IMR-90 (cell line): ENCODE measurements around the gene PLEKHG5. TPM values are rescaled to one million over a fixed set of nuclear protein-coding genes. Genes with fewer than 3 reads are reported as not detected.
A peak's percentile ranks its signal among the peaks of the same experiment; 100 is the strongest.

Source experiments
- ATAC-seq: fragments of 200-7000 bp; cut with Tn5 transposase; 2 replicates; pipeline ENCODE4 v1.9.1; 2020; ENCODE audit warnings: low read depth, mild to moderate bottlenecking, moderate library complexity
- BruUV-seq: library from RNA; stranded (reverse); fragments of 400-500 nt; replicated peaks from 2 replicates; lab custom pipeline; 2021; lab: Mats Ljungman, UMichigan
- CTCF ChIA-PET: fragments of 300-600 bp; formaldehyde crosslinking; extraction: SDS; loops from one replicate; lab custom pipeline; 2021; ENCODE audit warnings: antibody characterized with exemption; lab: Yijun Ruan, JAX
- POLR2A ChIA-PET: fragments of 300-600 bp; sonication (Branson Sonifier 250); formaldehyde crosslinking; loops from one replicate; lab custom pipeline; 2022; ENCODE audit warnings: antibody characterized with exemption; ENCODE audit not compliant: unreplicated experiment; lab: Charles Lee
- DNase-seq: peaks from one replicate; pipeline ENCODE4 v3.0.0; 2013
- H2AFZ ChIP-seq: replicated peaks from 2 replicates; pipeline ENCODE3; 2013; ENCODE audit warnings: low read length, mild to moderate bottlenecking; ENCODE audit not compliant: poor library complexity
- H2AK5ac ChIP-seq: 2 replicates; pipeline ENCODE4 v1.6.1; 2013; ENCODE audit warnings: low read depth, low read length, inconsistent platforms
- H2AK9ac ChIP-seq: replicated peaks from 2 replicates; pipeline ENCODE3; 2013; ENCODE audit warnings: mild to moderate bottlenecking, low read depth, low read length, moderate library complexity; ENCODE audit not compliant: poor library complexity
- H2BK120ac ChIP-seq: 2 replicates; pipeline ENCODE4 v1.6.1; 2013; ENCODE audit warnings: low read depth, low read length, inconsistent platforms
- H2BK15ac ChIP-seq: 3 replicates; pipeline ENCODE4 v1.6.1; 2013; ENCODE audit warnings: low read depth, low read length, inconsistent platforms
- H2BK20ac ChIP-seq: 2 replicates; pipeline ENCODE4 v1.6.1; 2013; ENCODE audit warnings: low read depth, mild to moderate bottlenecking, inconsistent platforms, low read length, moderate library complexity
- H2BK5ac ChIP-seq: 2 replicates; pipeline ENCODE4 v1.6.1; 2013; ENCODE audit warnings: mild to moderate bottlenecking, low read depth, low read length, inconsistent platforms; ENCODE audit not compliant: poor library complexity, severe bottlenecking
- H3K14ac ChIP-seq: replicated peaks from 2 replicates; pipeline ENCODE4 v1.6.1; 2013; ENCODE audit warnings: low read depth, low read length, inconsistent platforms
- H3K18ac ChIP-seq: 2 replicates; pipeline ENCODE4 v1.6.1; 2013; ENCODE audit warnings: low read depth, low read length, control low read depth
- H3K23ac ChIP-seq: 2 replicates; pipeline ENCODE4 v1.6.1; 2013; ENCODE audit warnings: low read depth, low read length, inconsistent platforms
- H3K27ac ChIP-seq: 2 replicates; pipeline ENCODE4 v1.5.1; 2013; ENCODE audit warnings: mild to moderate bottlenecking, control low read depth, low read length; ENCODE audit not compliant: insufficient read depth
- H3K27me3 ChIP-seq: 2 replicates; pipeline ENCODE4 v1.6.1; 2013; ENCODE audit warnings: low read length; ENCODE audit not compliant: control insufficient read depth, insufficient read depth
- H3K36me3 ChIP-seq: 2 replicates; pipeline ENCODE4 v1.6.1; 2013; ENCODE audit warnings: low read length, mixed read lengths; ENCODE audit not compliant: control insufficient read depth, insufficient read depth
- H3K4ac ChIP-seq: 2 replicates; pipeline ENCODE4 v1.6.1; 2013; ENCODE audit warnings: low read depth, low read length, inconsistent platforms
- H3K4me1 ChIP-seq: 2 replicates; pipeline ENCODE4 v1.6.1; 2013; ENCODE audit warnings: low read length, mixed read lengths; ENCODE audit not compliant: control insufficient read depth, insufficient read depth
- H3K4me2 ChIP-seq: 2 replicates; pipeline ENCODE4 v1.6.1; 2013; ENCODE audit warnings: low read depth, mild to moderate bottlenecking, control low read depth, low read length, moderate library complexity
- H3K4me3 ChIP-seq: 2 replicates; pipeline ENCODE4 v1.5.1; 2013; ENCODE audit warnings: low read depth, mild to moderate bottlenecking, control low read depth, low read length, moderate library complexity; ENCODE audit not compliant: insufficient read depth
- H3K56ac ChIP-seq: 2 replicates; pipeline ENCODE4 v1.6.1; 2013; ENCODE audit warnings: low read length, inconsistent platforms; ENCODE audit not compliant: insufficient read depth; ENCODE audit errors: extremely low read depth
- H3K79me1 ChIP-seq, 2 experiments: 2 replicates each; pipeline ENCODE4 v1.6.1; 2013; ENCODE audit warnings: low read length in 2 of 2, inconsistent platforms in 1 of 2, low read depth in 1 of 2
- H3K9ac ChIP-seq: 2 replicates; pipeline ENCODE4 v1.6.1; 2013; ENCODE audit warnings: low read depth, low read length, control low read depth
- H3K9me1 ChIP-seq: 2 replicates; pipeline ENCODE4 v1.6.1; 2013; ENCODE audit warnings: low read length, inconsistent platforms; ENCODE audit not compliant: insufficient read depth
- H3K9me3 ChIP-seq: 2 replicates; pipeline ENCODE4 v1.6.1; 2013; ENCODE audit warnings: low read length; ENCODE audit not compliant: control insufficient read depth, insufficient read depth
- H4K20me1 ChIP-seq: 2 replicates; pipeline ENCODE4 v1.6.1; 2013; ENCODE audit warnings: low read length, inconsistent platforms; ENCODE audit not compliant: insufficient read depth
- H4K5ac ChIP-seq: 2 replicates; pipeline ENCODE4 v1.6.1; 2013; ENCODE audit warnings: mild to moderate bottlenecking, low read depth, low read length, control low read depth
- H4K8ac ChIP-seq, 2 experiments: 2 replicates each; pipeline ENCODE4 v1.6.1; 2013; ENCODE audit warnings: low read depth in 2 of 2, low read length in 2 of 2, control low read depth in 1 of 2, inconsistent platforms in 1 of 2
- H4K91ac ChIP-seq: 2 replicates; pipeline ENCODE4 v1.6.1; 2013; ENCODE audit warnings: low read depth, low read length, inconsistent platforms; ENCODE audit not compliant: insufficient read depth
- CEBPB ChIP-seq: IDR thresholded peaks from 2 replicates; pipeline ENCODE4 v1.6.1; 2012; ENCODE audit warnings: low read depth, low read length, improper control_type of control experiment
- ELK1 ChIP-seq: fragments of 150-350 bp; IDR thresholded peaks from 2 replicates; pipeline ENCODE4 v1.6.1; 2016; ENCODE audit warnings: low read depth, mild to moderate bottlenecking, low read length, moderate library complexity, borderline replicate concordance
- FOS ChIP-seq: fragments of 150-350 bp; IDR thresholded peaks from 2 replicates; pipeline ENCODE4 v1.6.1; 2016; ENCODE audit warnings: low read depth, low read length
- POLR2A ChIP-seq: IDR thresholded peaks from 2 replicates; pipeline ENCODE4 v1.6.1; 2012; ENCODE audit warnings: mild to moderate bottlenecking, low read depth, low read length
- RAD21 ChIP-seq: IDR thresholded peaks from 2 replicates; pipeline ENCODE4 v1.6.1; 2012; ENCODE audit warnings: low read length, improper control_type of control experiment
- RCOR1 ChIP-seq: IDR thresholded peaks from 2 replicates; pipeline ENCODE4 v1.6.1; 2012; ENCODE audit warnings: mild to moderate bottlenecking, low read length, improper control_type of control experiment; ENCODE audit not compliant: insufficient replicate concordance
- SMC3 ChIP-seq: fragments of 150-350 bp; IDR thresholded peaks from 2 replicates; pipeline ENCODE4 v1.6.1; 2016; ENCODE audit warnings: low read depth, mild to moderate bottlenecking, antibody characterized with exemption, low read length, moderate library complexity
- WGBS, 2 experiments: methylation state at CpG; one replicate each; pipeline versions ENCODE4 v1.1.5 to v1.1.7; 2013; ENCODE audit warnings: missing lambda C conversion rate in 2 of 2; ENCODE audit not compliant: insufficient read length in 1 of 2; ENCODE audit errors: extremely low coverage in 2 of 2; 5-methylcytosine and 5-hydroxymethylcytosine counted together
- dilution Hi-C: fragments of 300-500 bp; cut with HindIII; formaldehyde crosslinking; loops from one replicate; pipeline ENCODE4 v1.14.3; 2018; ENCODE audit warnings: low sequenced_read_pairs; ENCODE audit not compliant: unreplicated experiment
- in situ Hi-C: fragments of 300-500 bp; cut with MboI; formaldehyde crosslinking; loops from 3 replicates; pipeline ENCODE4 v1.14.3; 2019; ENCODE audit warnings: low sequenced_read_pairs, inconsistent platforms, mixed read lengths
- intact Hi-C: fragments of 100-400 bp; cut with micrococcal nuclease; formaldehyde crosslinking; loops from 2 replicates; pipeline ENCODE4 v1.10.0; 2022
- polyA plus RNA-seq, 3 experiments: library from polyadenylated mRNA; depleted of rRNA; stranded (reverse); fragments of >200 nt; gene quantifications; 2 replicates each; pipeline ENCODE4 v1.2.3, GENCODE V29; 2012; ENCODE audit warnings: low replicate concordance in 1 of 3
- total RNA-seq: library from RNA; depleted of rRNA; stranded (reverse); fragments of >200 nt; gene quantifications from 2 replicates; pipeline ENCODE4 v1.2.3, GENCODE V29; 2012

Gene PLEKHG5
- total and polyA plus RNA-seq, 2 of the 4 experiments (the other 2 are of a cell fraction) = 4.8 to 11.6 TPM

- Histone ChIP-seq H3K27ac (no peak overlapping the region), H3K18ac (no peak overlapping the region), H2AFZ (peak overlapping the region; percentile 43), H3K9me3 (no peaks in the 10 kb centered on the region), H3K4ac (no peak overlapping the region), H2BK5ac (no peak overlapping the region), H3K36me3 (no peaks in the 10 kb centered on the region), H3K27me3 (peaks cover 7% of the 10 kb centered on the region), H3K4me3 (no peak overlapping the region), H3K56ac (no peak overlapping the region), H2AK5ac (no peak overlapping the region; the same call in 1 of the 2 replicates), H2BK15ac (no peak overlapping the region), H3K9me1 (no peaks in the 10 kb centered on the region), H2BK120ac (no peak overlapping the region), H2BK20ac (no peak overlapping the region), H4K91ac (no peak overlapping the region; the same call in 1 of the 2 replicates), H2AK9ac (no peak overlapping the region), H4K8ac (no peak overlapping the region), H4K5ac (no peak overlapping the region), H3K9ac (no peak overlapping the region), H4K20me1 (no peaks in the 10 kb centered on the region), H3K14ac (no peak overlapping the region), H3K23ac (no peak overlapping the region), H3K4me2 (no peak overlapping the region), H3K4me1 (peaks cover 4% of the 10 kb centered on the region), H3K79me1 (no peaks in the 10 kb centered on the region)
- dilution Hi-C loops = no loop called here
- TF ChIP-seq SMC3 (no peak), RAD21 (no peak), CEBPB (no peak), POLR2A (no peak), ELK1 (no peak), FOS (no peak), RCOR1 (no peak)
- in situ Hi-C loops = no loop called here
- ATAC-seq = no peak
- no TSS peak for BruUV-seq
- 100% methylated on average over 3 of the region's 10 CpGs; no CpG with 5 or more reads in 1 of the 2 experiments for WGBS, 2 experiments
- ChIA-PET POLR2A (no interaction called here), CTCF (interaction anchor here (0.6 kb wide), 1 partner anchor 21 kb away, joined by 4 read pairs; no protein-coding TSS in a partner anchor)
- intact Hi-C loops = no loop called here
- DNase-seq = no peak
These were observed 9.9 kb upstream of the PLEKHG5 start for GRCh38 chr1:6501279-6501813.
